IPS DF 6.9 (cell line): ENCODE results near the gene PANX3.

Experiments
- DNase-seq: peaks from one replicate; pipeline ENCODE4 v3.0.0-alpha.2; 2013; ENCODE audit warnings: low read depth, low spot score
- H3K27ac ChIP-seq: one replicate; pipeline ENCODE4 v1.5.1; 2013; ENCODE audit warnings: low read length, control low read depth
- H3K27me3 ChIP-seq: 2 replicates; pipeline ENCODE4 v1.6.1; 2013; ENCODE audit warnings: mild to moderate bottlenecking, low read length; ENCODE audit not compliant: control insufficient read depth, insufficient read depth
- H3K36me3 ChIP-seq: 2 replicates; pipeline ENCODE4 v1.6.1; 2013; ENCODE audit warnings: low read length; ENCODE audit not compliant: control insufficient read depth, insufficient read depth
- H3K4me1 ChIP-seq: 2 replicates; pipeline ENCODE4 v1.6.1; 2013; ENCODE audit warnings: low read length; ENCODE audit not compliant: control insufficient read depth, insufficient read depth
- H3K4me3 ChIP-seq: 2 replicates; pipeline ENCODE4 v1.5.1; 2013; ENCODE audit warnings: mild to moderate bottlenecking, low read length
- H3K9me3 ChIP-seq: 2 replicates; pipeline ENCODE4 v1.6.1; 2013; ENCODE audit warnings: low read length, inconsistent platforms; ENCODE audit not compliant: control insufficient read depth, insufficient read depth
- WGBS: extraction: QIAGEN DNeasy Blood & Tissue Kit; methylation state at CpG from one replicate; pipeline ENCODE4 v1.1.7; 2013; ENCODE audit warnings: mixed read lengths, missing lambda C conversion rate; ENCODE audit not compliant: insufficient read length, insufficient coverage; 5-methylcytosine and 5-hydroxymethylcytosine counted together

The PANX3 gene

DNA sequence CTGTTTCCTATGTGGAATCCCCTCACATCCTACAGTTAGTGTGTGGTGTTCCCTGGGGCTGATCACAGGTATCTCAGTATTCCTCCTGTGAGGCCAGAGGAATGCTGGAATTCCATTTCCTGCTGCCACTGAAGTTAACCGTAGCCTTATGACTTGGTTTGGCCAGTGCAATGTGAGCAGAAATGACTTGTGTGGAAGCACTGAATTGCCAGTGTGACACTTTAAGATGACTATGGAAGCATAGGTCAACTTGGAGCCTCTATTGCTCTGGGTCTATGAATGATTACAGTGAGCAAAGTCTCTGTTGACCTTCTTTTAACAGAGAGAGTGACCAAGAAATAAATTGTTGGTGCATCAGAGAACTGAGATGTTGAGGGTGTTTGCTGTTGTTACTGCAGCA, 28.0 kb downstream of the PANX3 start:
- Histone ChIP-seq H3K27ac (no peak overlapping the region), H3K27me3 (no peaks in the 10 kb centered on the region), H3K4me3 (no peak overlapping the region), H3K36me3 (no peaks in the 10 kb centered on the region), H3K9me3 (no peaks in the 10 kb centered on the region), H3K4me1 (no peaks in the 10 kb centered on the region)
- DNase-seq, result no peak
- WGBS, result no CpG with 5 or more reads among the region's 1 CpG

DNA sequence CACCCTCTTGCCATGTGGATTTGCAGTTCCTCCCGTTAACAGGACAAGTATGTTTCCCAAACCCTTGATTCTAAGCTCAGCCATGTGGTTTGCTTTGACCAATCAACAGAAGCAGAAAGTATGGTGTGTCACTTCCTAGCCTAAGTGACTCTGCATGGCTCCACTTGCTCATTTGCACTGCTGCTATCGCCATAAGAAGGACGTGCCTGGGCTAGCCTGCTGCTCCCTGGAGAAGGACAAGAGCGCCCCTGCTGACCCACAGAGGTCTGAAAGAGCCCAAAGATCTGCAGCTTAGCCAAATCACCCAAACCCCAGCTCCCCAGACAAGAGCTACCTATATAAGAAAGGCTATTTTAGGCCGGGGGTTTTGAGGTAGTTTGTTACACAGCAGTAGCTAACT, 29.4 kb downstream of the PANX3 start:
- Histone ChIP-seq H3K27me3 (no peaks in the 10 kb centered on the region), H3K4me1 (0 out of 2 replicates have a peak, but pooled peaks cover 1% of the 10 kb centered on the region), H3K4me3 (no peak overlapping the region), H3K36me3 (no peaks in the 10 kb centered on the region), H3K9me3 (no peaks in the 10 kb centered on the region), H3K27ac (no peak overlapping the region)
- DNase-seq, result no peak
- no CpG with 5 or more reads among the region's 5 CpGs for whole genome bisulfite sequencing

DNA sequence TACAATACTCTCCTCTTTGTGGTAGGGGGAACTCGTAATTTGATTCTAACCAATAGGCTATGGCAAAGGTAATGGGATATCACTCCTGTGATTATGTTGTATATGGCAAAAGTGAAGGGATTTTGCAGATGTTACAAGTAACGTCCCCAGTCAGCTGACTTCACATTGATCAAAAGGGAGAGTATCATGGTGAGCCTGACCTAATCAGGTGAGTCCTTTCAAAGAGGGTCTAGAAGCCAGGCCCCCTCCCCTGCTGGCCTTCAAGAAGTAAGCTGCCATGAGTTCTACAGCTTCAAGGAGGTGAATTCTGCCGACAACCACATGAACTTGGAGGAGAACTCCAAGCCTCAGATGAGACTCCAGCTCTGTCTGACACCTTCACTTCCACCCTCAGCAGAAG, 31.4 kb downstream of the PANX3 start:
- Histone ChIP-seq H3K4me3 (no peak overlapping the region), H3K9me3 (no peaks in the 10 kb centered on the region), H3K4me1 (0 out of 2 replicates have a peak, but pooled peaks cover 1% of the 10 kb centered on the region), H3K36me3 (no peaks in the 10 kb centered on the region), H3K27ac (no peak overlapping the region), H3K27me3 (no peaks in the 10 kb centered on the region)
- DNase-seq, result no peak
- no CpG with 5 or more reads among the region's 3 CpGs for WGBS

DNA sequence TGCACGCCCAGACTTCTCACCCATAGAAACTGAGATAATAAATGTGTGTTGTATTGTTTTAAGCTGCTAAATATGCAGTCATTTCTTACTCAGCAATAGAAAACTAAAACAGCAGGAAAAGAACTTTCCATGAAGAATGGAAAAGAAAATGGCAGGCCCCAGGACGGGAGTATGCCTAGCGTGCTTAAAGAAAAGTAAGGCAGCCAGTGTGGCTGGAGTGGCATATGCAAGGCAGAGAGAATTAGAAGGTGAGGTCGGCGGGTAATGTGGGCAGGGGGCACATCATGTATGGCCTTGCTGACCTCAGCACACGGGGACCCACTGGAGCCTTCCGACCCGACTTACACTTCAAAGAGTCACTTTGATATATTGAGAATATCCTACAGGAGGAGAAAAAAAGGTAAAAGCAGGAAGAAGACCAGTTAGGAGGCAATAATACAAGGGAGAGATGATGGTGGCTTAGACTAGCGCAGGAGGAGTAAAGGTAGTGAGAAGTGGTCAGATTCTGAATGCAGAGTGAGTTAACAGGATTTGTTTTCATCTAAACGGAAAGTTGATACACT, 31.9 kb downstream of the PANX3 start:
- DNase-seq, result no peak
- H3K27ac ChIP-seq, result no peak overlapping the region
- no CpG with 5 or more reads among the region's 10 CpGs for WGBS
- H3K36me3 ChIP-seq, result no peaks in the 10 kb centered on the region
- H3K4me1 ChIP-seq, result 0 out of 2 replicates have a peak, but pooled peaks cover 1% of the 10 kb centered on the region
- H3K9me3 ChIP-seq, result no peaks in the 10 kb centered on the region
- no peak overlapping the region for H3K4me3 ChIP-seq
- no peaks in the 10 kb centered on the region for H3K27me3 ChIP-seq

DNA sequence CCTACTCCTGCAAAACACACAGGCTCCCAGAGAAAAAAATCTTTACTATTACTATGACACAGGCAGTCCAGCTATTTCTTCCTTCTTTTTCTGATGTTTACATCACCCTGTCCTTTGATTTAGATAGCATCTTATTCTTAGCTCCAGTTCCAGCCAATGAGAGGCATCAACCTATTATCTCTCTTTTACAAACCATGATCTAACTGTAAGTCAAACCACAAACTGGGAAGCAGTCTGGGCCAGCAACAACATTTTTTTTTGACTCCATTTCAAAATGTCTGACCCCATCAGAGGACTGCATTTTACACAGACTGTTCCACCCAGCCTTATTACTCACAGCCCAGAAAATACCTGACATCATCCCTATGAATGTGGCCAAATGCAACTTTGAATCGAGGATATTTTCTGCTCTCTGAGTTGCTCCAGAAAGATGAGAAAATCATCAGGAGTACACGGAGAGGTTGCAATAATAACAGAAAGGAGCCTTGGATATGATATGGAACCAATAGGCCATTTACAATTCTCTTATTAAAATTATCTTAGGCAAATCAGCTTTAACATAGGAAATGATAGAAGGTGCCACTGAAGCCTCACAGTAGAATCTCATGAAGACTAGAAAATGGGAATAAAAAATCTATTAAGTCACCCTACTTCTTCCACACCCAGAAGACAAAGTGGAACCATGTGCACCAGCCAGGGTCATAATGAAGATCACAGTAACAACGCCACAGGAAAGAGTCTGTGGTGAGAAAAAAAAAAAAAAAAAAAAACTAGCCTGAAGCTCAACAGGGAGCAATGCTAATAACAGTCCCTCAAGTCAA, 32.6 kb downstream of the PANX3 start:
- no peaks in the 10 kb centered on the region for H3K27me3 ChIP-seq
- no peak overlapping the region for H3K4me3 ChIP-seq
- H3K4me1 ChIP-seq, result 0 out of 2 replicates have a peak, but pooled peaks cover 1% of the 10 kb centered on the region
- WGBS, result no CpG with 5 or more reads among the region's 3 CpGs
- H3K36me3 ChIP-seq, result no peaks in the 10 kb centered on the region
- H3K9me3 ChIP-seq, result no peaks in the 10 kb centered on the region
- no peak for DNase-seq
- H3K27ac ChIP-seq, result no peak overlapping the region

- Histone ChIP-seq H3K27me3 (no peaks in the 10 kb centered on the region), H3K4me1 (0 out of 2 replicates have a peak, but pooled peaks cover 1% of the 10 kb centered on the region), H3K4me3 (no peak overlapping the region), H3K36me3 (no peaks in the 10 kb centered on the region), H3K9me3 (no peaks in the 10 kb centered on the region), H3K27ac (no peak overlapping the region)
- WGBS, result no CpG with 5 or more reads among the region's 16 CpGs
- no peak for DNase-seq
Measured at GRCh38 chr11:124644426-124645280, 33.4 kb downstream of the PANX3 start.

DNA sequence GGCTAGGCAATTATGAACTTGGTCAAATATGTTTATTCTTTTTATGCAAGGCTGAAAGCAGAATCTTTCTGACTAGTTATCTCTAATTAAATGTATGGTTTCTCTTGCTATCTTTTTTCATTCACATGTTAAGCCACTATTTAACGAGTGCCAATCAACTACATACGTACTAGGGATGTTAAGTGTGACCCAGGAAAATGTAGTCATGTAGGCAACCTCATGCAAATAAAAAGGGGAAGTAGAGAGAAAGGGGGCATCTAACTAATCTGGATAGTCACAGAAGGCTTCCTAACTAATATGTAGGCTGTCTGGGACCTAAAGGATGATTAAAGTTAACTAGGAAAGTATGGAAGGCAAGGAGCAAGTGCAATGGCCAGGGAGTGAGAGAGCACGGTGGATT, 34.9 kb downstream of the PANX3 start:
- H3K27me3 ChIP-seq, result no peaks in the 10 kb centered on the region
- H3K4me3 ChIP-seq, result no peak overlapping the region
- DNase-seq, result no peak
- WGBS, result no CpG with 5 or more reads among the region's 3 CpGs
- H3K4me1 ChIP-seq, result 0 out of 2 replicates have a peak, but pooled peaks cover 1% of the 10 kb centered on the region
- no peaks in the 10 kb centered on the region for H3K9me3 ChIP-seq
- H3K36me3 ChIP-seq, result no peaks in the 10 kb centered on the region
- no peak overlapping the region for H3K27ac ChIP-seq

DNA sequence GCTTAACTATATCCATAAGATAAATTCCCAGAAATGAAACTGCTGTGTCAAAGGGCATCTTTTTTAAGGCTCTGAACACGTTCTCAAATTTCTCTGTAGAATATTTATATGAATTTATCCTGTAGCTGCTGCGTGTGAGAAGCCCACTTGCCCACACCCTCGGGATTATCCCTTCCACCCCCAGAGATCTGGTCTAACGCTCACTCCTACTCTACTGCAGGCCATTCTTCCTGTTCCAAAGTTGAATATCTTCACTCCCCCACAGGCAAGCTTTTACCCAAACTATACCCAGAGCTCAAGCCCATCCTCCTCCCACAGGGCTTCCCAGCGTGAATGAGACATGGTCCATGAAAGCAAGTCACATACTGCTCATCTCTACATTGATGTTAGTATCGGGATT, 37.4 kb downstream of the PANX3 start:
- Histone ChIP-seq H3K4me1 (0 out of 2 replicates have a peak, but pooled peaks cover 1% of the 10 kb centered on the region), H3K27me3 (no peaks in the 10 kb centered on the region), H3K4me3 (no peak overlapping the region), H3K36me3 (no peaks in the 10 kb centered on the region), H3K27ac (no peak overlapping the region), H3K9me3 (no peaks in the 10 kb centered on the region)
- DNase-seq, result no peak
- no CpG with 5 or more reads among the region's 6 CpGs for WGBS

DNA sequence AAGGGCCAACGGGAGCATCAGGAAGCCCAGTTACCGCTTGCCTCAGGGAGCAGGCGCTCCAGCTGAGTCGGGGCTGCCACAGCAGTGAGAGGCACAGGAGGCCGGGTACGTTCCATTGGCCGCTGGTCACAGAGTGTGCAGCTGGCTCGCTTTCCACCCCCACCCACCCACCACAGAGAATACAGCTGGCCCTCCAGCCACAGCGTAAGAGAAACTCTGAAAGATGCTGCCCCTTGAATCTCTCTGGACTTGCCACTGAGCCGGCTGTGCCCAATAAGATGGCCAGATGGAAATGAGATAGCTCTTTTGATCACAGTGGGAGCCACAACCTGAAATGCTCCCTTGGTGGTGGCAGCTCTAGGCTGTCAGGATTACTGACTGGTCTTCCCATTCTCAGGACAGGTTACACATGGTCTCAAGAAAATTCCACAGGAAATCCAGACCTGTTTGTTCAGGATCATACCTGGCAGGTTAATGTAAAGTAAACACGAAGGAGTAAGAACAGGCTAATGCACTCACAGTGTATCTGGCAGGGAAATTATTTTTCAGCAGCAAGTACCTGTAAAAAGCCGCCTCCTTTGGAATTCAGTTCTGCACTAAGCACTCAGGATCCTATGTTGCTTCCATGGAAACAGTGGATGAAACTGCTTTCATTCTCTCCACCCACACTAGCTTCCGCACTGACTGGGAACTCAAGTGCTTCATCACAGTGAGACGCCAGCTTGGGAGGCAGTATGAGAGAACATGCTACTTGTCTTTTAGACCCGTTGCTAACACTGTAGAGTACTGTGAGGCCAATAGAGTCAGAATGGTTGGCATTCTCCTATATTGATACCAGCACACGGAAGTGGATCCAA, 45.8 kb downstream of the PANX3 start:
- no peak overlapping the region for H3K27ac ChIP-seq
- H3K4me3 ChIP-seq, result no peak overlapping the region
- no peak for DNase-seq
- H3K9me3 ChIP-seq, result no peaks in the 10 kb centered on the region
- no CpG with 5 or more reads among the region's 16 CpGs for WGBS
- no peaks in the 10 kb centered on the region for H3K36me3 ChIP-seq
- H3K27me3 ChIP-seq, result no peaks in the 10 kb centered on the region
- peaks cover 6% of the 10 kb centered on the region for H3K4me1 ChIP-seq

DNA sequence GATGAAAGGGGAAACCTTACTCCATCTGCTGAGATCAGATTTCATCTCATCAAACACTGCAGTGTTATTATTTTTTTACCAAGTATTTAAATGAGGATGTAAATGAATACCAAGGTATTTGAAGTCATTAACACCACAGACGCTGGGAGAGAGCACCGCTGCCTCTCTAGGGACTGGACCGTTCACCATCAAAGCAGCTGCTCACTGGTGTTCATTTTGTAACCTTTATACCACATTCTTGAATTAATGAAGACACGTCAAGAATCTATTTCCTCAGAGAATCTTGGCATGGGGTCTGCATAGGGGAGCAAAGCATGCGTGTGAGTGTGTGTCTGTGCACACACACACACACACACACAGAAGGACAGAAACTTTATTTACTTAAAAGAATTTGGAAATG, 46.7 kb downstream of the PANX3 start:
- H3K27ac ChIP-seq, result no peak overlapping the region
- DNase-seq, result no peak
- H3K4me1 ChIP-seq, result peaks cover 6% of the 10 kb centered on the region
- no peak overlapping the region for H3K4me3 ChIP-seq
- H3K36me3 ChIP-seq, result no peaks in the 10 kb centered on the region
- WGBS, result no CpG with 5 or more reads among the region's 5 CpGs
- H3K9me3 ChIP-seq, result no peaks in the 10 kb centered on the region
- H3K27me3 ChIP-seq, result no peaks in the 10 kb centered on the region
